GM12875 (cell line): Measurements from ENCODE around the gene IQSEC1.
"Not testable (repeated sequence)": the region's sequence is repeated elsewhere in the genome, so short reads cannot be mapped to it uniquely, and the experiment has no call there.

ENCODE experiments used
- H3K4me3 ChIP-seq: one replicate; pipeline ENCODE4 v1.5.1; 2011; ENCODE audit warnings: low read depth, low read length, control low read depth
- TF ChIP-seq, protein P1 (sequence below): IDR thresholded peaks from 2 replicates; pipeline ENCODE4 v1.5.1; 2011; ENCODE audit warnings: low read depth, mild to moderate bottlenecking, control low read depth, inconsistent platforms, low read length, moderate library complexity, borderline replicate concordance; ENCODE audit not compliant: insufficient read depth

Gene IQSEC1

DNA sequence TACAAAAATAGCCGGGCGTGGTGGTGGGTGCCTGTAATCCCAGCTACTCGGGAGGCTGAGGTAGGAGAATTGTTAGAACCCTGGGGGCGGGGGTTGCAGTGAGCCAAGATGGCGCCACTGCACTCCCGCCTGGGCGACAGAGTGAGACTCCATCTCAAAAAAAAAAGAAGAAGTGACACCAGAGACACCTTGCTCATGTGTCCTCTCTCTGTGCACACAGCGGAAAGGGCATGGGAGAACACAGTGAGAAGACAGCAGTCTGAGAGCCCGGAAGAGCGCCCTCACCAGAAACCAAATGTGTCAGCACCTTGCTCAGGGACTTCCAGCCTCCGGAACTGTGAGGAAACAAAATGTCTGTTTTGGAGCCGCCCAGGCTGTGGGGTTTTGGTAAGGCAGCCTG, 191.4 kb downstream of the IQSEC1 start:
- H3K4me3 ChIP-seq, result not testable (repeated sequence)
- TF ChIP-seq, protein P1, sequence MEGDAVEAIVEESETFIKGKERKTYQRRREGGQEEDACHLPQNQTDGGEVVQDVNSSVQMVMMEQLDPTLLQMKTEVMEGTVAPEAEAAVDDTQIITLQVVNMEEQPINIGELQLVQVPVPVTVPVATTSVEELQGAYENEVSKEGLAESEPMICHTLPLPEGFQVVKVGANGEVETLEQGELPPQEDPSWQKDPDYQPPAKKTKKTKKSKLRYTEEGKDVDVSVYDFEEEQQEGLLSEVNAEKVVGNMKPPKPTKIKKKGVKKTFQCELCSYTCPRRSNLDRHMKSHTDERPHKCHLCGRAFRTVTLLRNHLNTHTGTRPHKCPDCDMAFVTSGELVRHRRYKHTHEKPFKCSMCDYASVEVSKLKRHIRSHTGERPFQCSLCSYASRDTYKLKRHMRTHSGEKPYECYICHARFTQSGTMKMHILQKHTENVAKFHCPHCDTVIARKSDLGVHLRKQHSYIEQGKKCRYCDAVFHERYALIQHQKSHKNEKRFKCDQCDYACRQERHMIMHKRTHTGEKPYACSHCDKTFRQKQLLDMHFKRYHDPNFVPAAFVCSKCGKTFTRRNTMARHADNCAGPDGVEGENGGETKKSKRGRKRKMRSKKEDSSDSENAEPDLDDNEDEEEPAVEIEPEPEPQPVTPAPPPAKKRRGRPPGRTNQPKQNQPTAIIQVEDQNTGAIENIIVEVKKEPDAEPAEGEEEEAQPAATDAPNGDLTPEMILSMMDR, result peak; percentile 38; the same call in 1 of the 2 replicates

DNA sequence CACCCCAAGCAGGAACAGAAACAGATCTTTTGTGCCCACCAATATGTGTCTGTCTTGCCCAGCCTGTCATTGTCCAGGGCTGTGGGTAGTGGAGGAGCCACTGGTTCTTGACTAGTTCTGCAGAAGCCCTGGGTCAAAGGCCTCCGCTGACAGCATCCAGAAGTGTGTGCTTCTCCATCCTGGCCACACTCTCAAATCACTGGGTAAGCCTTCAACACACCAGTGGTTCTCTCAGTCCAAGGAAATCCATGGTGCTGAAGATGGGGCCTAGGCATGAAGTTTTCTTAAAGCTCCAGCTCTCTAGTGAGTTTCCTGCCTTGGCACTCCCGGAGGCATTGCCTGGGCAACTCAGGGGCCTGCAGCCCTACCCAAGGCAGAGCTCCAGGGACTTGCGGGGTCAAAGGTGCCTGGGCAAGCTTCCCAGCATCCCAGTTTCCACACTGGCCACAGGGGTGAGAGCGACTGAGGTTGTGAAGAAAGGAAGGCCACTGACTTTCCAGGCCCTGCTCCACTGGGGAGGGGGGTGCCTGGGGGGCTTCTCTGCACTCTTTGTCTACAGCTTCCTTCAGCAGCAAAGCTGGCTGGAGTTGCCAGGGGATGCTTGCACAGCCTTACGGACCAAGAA, 193.9 kb downstream of the IQSEC1 start:
- H3K4me3 ChIP-seq, result no peak overlapping the region
- TF ChIP-seq, protein P1, result no peak

DNA sequence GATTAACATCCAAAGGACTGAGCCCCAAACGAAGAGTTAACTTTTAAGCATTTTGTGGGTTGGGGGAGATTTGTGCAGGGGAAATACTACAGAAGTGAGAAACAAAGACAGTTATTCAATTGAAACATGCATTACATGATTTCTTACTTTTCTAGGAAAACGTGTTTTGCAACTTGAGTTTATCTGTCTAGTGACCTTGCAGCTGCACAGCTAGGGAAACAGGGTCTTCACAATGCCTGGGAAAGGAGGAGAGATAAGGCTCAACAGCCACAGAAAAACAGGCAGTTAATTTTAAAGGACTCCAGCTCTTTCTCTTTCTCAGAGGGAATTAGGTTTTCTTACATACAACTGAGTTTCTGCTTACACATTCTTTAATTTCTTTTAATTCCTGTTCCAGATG, 194.5 kb downstream of the IQSEC1 start:
- not testable (repeated sequence) for H3K4me3 ChIP-seq

DNA sequence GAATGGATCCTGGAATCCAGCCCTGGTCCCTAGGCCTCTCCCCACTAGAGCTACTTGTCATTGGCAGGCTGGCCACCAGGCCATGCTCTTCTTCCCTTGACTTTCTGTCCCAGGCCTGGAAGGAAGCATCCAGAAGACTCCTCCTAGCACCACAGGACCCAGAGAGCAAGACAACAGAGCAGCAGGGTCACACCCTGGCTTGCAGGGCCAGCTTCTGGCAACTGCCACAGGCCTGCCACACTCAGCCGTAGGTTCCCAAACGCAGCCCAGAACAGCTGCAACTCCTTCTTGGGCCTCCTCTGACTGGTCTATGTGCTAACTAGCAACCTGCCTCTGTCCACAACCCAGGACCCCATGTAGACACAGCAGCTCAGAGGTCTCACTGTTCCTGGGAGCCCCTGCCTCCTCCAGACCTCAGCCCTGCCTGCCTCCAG, 195.1 kb downstream of the IQSEC1 start:
- TF ChIP-seq, protein P1, result 0 out of 2 replicates have a peak, but pooled peaks have one; percentile 1

DNA sequence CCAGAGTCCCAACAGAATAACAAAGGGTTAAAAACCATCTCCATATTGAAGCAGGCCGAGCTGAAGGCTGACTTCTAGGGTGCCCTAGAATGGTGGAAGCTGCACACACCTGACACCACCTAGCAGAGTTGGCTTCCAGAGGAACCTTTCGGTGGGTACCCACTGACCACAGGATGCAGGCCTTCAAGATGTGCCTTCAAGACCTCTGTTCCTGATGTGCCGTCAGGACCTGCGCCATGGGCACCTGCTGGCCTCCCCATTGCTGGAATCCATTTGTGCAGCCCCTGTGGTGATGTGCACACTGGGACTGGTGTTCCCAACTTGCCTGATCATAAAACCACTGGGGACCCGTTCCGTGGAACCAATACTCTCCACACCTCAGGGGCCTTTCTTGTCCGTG, 196.2 kb downstream of the IQSEC1 start:
- TF ChIP-seq, protein P1, result no peak
- no peak overlapping the region for H3K4me3 ChIP-seq

More for the DNA sequence above, 195.1 kb downstream of the IQSEC1 start:
- no peak overlapping the region for H3K4me3 ChIP-seq

DNA sequence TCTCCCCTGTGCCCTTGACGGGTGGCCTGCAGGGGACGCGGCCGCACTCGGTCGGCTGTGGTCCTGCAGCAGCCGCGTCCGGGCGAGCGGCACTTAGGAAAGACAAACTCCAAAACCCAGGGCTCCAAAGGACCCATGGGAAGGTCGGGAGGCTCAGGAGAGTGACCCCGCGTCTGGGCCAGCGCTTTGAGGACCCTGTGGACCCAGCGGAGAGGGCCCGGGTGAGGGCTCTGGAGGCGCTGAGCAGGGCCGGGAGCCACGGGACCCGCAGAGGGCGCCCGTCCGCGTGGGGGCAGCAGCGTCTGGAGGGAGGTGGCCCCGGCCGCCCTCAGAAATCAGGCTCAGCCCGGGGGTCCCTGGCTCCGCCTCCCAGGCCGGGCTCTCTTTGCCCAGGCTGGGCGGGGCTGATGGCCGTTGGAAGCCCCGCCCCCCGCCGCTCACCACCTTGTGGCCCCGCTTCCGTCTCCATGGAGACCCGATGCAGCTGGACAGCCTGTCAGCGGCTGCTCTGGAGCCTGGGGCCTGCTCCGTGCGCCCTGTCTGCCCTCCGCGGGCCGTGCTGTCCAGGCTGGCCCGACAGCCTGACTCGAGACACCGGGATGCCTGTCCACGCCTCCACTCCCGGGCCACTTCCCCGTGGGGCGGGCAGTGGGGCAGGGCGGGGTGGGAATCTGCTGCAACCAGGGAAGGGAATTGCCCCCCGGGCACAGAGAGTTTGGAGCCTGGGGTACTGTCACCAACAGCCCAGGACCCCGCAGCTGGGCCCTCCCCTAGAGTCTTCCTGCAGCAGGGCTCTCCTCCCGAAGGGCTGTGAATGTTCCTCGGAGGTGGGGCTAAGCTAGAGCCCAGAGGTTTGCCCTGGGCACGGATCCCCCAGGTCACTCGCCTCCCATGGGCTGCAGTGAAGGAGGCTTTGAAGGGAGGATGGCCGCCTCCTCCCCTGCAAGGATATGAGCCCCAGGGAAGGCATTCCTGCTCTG, 197.1 kb downstream of the IQSEC1 start:
- no peak overlapping the region for H3K4me3 ChIP-seq

DNA sequence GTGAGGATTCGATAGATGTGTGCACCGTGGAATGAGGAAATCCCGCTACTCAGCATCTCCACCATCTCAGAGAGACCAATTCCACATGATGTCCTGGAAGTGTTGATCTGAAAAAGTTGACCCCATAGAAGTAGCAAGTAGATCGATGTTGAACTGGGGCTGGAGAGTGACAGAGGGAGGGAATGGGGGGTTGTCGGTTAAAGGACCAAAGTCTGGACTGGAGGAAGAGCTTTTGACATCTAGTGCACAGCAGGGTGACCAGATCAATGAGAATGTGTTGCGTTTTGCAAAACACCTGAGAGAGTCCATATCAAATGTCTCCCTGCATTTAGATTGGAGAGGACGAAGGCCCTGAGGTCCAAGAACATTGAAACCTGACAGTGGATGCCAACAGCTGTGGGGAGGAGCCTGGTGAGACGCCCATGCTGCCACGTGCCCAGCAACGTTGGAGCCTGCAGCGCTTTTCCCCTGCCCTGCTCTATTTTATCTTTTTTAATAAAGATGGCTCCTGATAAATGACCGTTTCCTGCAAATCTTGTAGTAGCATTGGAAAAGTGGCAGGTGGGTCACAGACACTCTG, 201.7 kb downstream of the IQSEC1 start:
- H3K4me3 ChIP-seq, result no peak overlapping the region
- TF ChIP-seq, protein P1, result no peak

More for the DNA sequence above, 197.1 kb downstream of the IQSEC1 start:
- TF ChIP-seq, protein P1, result peak; percentile 45
